ENCODE data around the gene GRID1.

DNA sequence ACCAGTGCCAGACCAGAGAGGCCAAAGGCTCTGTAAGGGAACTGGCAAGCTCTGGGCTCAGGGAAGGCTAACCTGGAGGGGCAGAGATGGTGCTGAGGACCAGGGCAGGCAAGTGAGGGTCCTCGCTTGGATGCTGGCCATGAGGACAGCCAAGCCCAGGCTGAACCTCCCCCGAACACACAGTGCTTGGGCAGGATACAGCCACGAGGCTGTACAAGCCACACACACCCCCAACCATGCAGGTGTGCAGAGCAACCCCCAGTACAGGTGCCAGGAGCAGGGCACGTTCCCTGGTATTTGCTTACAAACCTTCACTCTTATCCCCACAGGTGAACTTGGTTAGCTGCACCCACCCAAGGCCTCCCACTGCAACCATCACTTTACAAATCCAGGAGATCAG lies 185.7 kb downstream of the GRID1 start:
- TF ChIP-seq, protein P1, sequence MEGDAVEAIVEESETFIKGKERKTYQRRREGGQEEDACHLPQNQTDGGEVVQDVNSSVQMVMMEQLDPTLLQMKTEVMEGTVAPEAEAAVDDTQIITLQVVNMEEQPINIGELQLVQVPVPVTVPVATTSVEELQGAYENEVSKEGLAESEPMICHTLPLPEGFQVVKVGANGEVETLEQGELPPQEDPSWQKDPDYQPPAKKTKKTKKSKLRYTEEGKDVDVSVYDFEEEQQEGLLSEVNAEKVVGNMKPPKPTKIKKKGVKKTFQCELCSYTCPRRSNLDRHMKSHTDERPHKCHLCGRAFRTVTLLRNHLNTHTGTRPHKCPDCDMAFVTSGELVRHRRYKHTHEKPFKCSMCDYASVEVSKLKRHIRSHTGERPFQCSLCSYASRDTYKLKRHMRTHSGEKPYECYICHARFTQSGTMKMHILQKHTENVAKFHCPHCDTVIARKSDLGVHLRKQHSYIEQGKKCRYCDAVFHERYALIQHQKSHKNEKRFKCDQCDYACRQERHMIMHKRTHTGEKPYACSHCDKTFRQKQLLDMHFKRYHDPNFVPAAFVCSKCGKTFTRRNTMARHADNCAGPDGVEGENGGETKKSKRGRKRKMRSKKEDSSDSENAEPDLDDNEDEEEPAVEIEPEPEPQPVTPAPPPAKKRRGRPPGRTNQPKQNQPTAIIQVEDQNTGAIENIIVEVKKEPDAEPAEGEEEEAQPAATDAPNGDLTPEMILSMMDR (optimal IDR thresholded peaks at IDR 0.05 in 1 of 3, IDR thresholded peaks at IDR 0.05 in 1 of 3, conservative IDR thresholded peaks at IDR 0.05 in 1 of 3; ENCODE audit: extremely low read depth in 1 of 3, insufficient read depth in 2 of 3, low read length in 3 of 3), result no peak
- no peak for TF ChIP-seq EZH2 (IDR thresholded peaks at IDR 0.05; ENCODE audit: low read length)
